HG02588 (cell line): ENCODE measurements around the gene ARL5A.
"Not testable (repeated sequence)": the region's sequence is repeated elsewhere in the genome, so short reads cannot be mapped to it uniquely, and the experiment has no call there.

Source experiments
- ATAC-seq: cut with Tn5 transposase; IDR thresholded peaks from one replicate; pipeline ENCODE4 v1.9.1; 2021; ENCODE audit warnings: mild to moderate bottlenecking, moderate library complexity; ENCODE audit not compliant: unreplicated experiment

Gene ARL5A

GRCh38 chr2:151796774-151797173, 31.4 kb downstream of the ARL5A start:
- no peak for ATAC-seq

- no peak for ATAC-seq
These were observed 32.5 kb downstream of the ARL5A start for GRCh38 chr2:151795646-151796240.

DNA sequence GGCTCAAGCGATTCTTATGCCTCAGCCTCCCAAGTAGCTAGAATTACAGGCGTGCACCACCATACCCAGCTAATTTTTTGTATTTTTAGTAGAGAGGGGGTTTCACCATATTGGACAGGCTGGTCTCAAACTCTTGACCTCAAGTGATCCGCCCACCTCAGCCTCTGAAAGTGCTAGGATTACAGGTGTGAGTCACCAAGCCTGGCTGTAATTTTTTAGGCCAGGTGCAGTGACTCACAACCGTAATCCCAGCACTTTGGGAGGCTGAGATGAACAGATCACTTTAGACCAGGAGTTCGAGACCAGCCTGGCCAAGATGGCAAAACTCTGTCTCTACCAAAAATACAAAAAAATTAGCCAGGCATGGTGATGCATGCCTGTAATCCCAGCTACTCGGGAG, 33.8 kb downstream of the ARL5A start:
- not testable (repeated sequence) for ATAC-seq

DNA sequence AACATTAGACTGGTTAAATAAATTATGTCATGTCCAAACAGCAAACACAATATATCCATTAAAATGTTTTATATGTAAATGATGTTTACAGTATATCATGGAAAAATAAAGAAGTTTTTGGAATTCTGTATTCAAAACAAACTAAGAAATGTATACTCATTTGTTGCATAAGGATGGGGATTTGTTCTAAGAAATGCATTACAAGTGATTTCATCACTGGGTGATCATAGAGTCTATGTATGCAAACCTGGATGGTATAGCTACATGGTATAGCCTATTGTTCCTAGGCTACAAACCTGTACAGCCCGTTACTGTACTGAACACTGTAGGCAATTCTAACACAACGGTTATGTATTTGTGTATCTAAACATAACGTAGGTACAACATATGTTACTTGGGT, 35.1 kb downstream of the ARL5A start:
- no peak for ATAC-seq

DNA sequence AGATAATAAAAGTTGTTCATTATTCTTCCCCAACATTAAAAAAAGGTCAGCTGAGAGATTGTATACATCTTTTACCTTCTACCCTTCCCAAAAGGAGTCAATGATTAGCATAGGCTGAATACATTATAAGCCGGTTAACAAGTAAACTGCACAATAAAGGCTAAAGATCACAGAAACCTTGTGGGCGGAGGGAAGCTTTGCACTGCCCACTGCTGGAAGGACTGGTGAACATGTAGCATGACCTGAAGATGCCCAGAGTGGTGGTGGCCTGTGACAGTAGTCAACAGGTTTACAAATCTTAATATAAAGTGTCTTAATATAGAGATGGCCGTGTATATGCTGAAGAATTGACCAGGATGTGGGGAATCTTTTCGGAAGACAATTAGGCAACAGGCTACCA, 35.6 kb downstream of the ARL5A start:
- no peak for ATAC-seq

- no peak for ATAC-seq
These were observed 36.7 kb downstream of the ARL5A start for GRCh38 chr2:151791545-151791944.

DNA sequence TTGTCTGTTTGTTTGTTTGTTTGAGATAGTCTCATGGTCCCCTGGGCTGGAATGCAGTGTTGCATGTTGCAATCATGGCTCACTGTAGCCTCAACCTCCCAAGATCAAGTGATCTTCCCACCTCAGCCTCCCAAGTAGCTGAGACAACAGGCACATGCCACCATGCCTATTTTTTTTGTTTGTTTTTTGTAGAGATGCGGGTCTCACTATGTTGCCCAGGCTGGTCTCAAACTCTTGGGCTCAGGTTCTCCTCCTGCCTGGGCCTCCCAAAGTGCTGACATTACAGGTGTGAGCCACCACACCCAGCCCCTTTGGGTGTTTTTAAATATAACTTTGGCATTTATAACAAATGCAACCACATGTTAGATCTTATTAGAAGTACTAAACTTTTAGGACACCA, 37.5 kb downstream of the ARL5A start:
- no peak for ATAC-seq

- no peak for ATAC-seq
These were observed 39.0 kb downstream of the ARL5A start for GRCh38 chr2:151789055-151789834.

DNA sequence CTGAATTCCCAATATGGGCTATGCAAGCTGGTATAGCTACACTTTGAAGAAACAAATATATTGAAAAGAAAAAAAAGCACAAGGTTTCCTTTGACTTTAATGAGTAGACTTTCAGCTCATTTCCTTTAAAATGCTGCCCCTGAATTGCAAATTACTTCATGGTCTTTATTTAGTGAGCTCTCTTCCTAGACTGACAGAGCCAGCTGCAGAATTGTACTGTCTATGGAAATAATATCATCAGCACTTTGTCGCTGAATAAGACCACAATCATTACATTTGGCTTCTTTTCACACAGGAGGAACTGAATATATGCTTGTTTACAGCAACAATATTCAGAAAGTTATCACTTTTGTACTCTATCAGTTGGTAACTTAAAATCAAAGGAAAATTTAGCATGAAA, 41.7 kb downstream of the ARL5A start:
- no peak for ATAC-seq

DNA sequence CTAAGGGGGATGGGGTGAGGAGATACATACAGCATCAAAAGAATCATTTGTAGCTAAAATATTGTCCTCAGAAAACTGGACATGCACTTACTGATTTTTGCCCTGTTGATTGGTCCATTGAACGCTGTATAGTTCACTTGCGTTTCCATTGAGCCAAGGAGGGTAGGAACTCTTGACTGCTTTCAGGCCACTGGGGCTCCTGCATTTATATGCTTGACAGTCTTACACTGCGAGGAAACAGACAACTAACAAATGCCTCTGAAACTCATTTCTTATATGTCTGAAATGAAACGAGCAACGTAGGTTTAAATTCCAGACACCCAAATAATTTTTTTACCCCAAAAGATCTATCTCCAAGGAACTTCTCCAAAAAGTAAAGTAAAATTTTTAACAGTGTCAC, 42.1 kb downstream of the ARL5A start:
- no peak for ATAC-seq

- ATAC-seq = no peak
These were observed 45.1 kb downstream of the ARL5A start for GRCh38 chr2:151783133-151783520.

GRCh38 chr2:151782378-151783132, 45.7 kb downstream of the ARL5A start:
- no peak for ATAC-seq

GRCh38 chr2:151781642-151782041, 46.6 kb downstream of the ARL5A start:
- ATAC-seq = no peak

GRCh38 chr2:151780938-151781337, 47.3 kb downstream of the ARL5A start:
- ATAC-seq = no peak

GRCh38 chr2:151777935-151778334, 50.3 kb downstream of the ARL5A start:
- ATAC-seq = no peak

- no peak for ATAC-seq
These were observed 50.7 kb downstream of the ARL5A start for GRCh38 chr2:151777487-151777886.

- ATAC-seq = no peak
These were observed 51.9 kb downstream of the ARL5A start for GRCh38 chr2:151776367-151776766.

DNA sequence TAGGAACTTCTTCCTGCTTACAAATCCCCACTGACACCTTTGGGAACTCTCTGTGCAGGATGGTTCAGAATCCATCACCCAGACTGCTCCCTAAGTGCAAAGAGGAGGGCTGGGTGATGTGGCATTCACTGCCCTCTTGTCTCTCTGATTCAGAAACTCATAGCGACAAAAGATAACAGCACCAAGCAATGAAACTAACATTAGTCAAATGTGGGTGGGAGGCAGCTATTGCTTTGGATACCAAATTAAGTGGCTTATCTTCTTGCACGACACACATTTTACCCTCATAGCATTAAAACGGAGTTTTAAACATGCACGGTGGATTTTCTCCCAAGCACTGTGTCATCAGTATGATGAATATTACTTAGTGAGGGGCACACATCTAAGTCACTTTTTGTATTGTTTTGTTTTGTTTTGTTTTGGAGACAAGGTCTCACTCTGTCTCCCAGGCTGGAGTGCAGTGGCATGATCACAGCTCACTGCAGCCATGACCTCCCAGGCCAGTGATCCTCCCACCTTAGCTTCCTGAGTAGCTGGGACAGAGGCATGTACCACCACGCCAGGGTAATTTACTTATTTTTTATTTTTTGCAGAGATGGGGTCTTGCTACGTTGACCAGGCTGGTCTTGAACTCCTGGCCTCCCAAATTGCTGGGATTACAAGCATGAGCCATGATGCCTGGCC, 53.0 kb downstream of the ARL5A start:
- no peak for ATAC-seq

DNA sequence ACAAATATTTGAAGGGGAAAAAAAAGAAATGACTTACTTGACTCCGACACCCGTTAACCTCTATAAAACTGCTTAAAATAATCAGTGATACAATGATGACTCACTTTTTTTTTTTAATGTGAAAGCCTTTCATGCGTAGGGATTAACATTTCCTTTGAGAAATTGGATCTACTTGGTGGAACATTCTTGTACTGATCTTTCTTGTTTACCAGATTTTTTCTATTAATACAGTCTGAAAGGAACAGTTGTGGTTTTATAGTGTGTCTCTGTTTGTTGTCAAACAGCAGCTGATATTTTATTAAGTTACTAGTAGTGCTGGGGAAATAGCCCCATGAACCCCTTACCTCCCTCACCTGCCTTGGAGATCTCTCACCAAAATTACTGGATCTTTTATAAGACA, 53.7 kb downstream of the ARL5A start:
- no peak for ATAC-seq

GRCh38 chr2:151771599-151772358, 56.4 kb downstream of the ARL5A start:
- ATAC-seq = peak; percentile 96

DNA sequence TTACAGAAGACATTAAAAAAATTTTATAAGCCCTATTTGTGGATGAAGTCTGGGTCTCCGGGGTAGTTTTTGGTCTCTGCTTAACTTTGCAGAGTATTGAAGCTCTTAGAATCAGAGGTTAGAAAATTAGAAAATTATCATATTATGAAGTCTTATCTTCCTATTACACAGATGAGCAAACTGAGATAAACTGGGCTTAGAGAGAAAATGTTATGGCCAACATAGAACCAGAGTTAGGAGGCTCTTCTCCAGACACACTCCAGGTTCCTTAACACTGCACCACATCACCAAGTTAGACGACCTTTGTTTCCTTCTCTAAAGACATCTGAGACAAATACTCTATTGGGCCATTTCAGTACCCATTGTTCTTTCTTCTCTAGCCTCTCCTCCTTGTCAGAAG, 57.2 kb downstream of the ARL5A start:
- no peak for ATAC-seq
